Natural killer cell (primary cell): ENCODE measurements around the gene FCRLA. TPM values are rescaled to one million over a fixed set of nuclear protein-coding genes. Genes with fewer than 3 reads are reported as not detected.
A peak's percentile ranks its signal among the peaks of the same experiment; 100 is the strongest.

ENCODE experiments used
- ATAC-seq, 3 donors: fragments of 150-1000 bp in 2 of 3; fragments of 200-7000 bp in 1 of 3; cut with Tn5 transposase; 1 replicate in 1 of 3; 2 replicates in 2 of 3; pipeline ENCODE4 v1.10.0; 2021; ENCODE audit warnings: mild to moderate bottlenecking in 2 of 3, moderate library complexity in 2 of 3
- DNase-seq, 2 donors: peaks; one replicate each; pipeline versions ENCODE4 v3.0.0 to v3.0.0-alpha.2; 2013 to 2021; ENCODE audit warnings: mixed read lengths in 1 of 2
- H3K27ac ChIP-seq: one replicate; pipeline ENCODE4 v1.5.1; 2013; ENCODE audit warnings: mild to moderate bottlenecking, low read length
- H3K27me3 ChIP-seq: one replicate; pipeline ENCODE4 v1.6.1; 2013; ENCODE audit warnings: low read length; ENCODE audit not compliant: control insufficient read depth, insufficient read depth
- H3K36me3 ChIP-seq: one replicate; pipeline ENCODE4 v1.6.1; 2013; ENCODE audit warnings: low read length; ENCODE audit not compliant: control insufficient read depth, insufficient read depth
- H3K4me1 ChIP-seq: one replicate; pipeline ENCODE4 v1.6.1; 2013; ENCODE audit warnings: low read length; ENCODE audit not compliant: control insufficient read depth, insufficient read depth
- H3K4me3 ChIP-seq: one replicate; pipeline ENCODE4 v1.5.1; 2013; ENCODE audit warnings: low read length
- H3K9me3 ChIP-seq: one replicate; pipeline ENCODE4 v1.6.1; 2013; ENCODE audit warnings: low read length; ENCODE audit not compliant: control insufficient read depth, insufficient read depth
- H3K27ac Mint-ChIP-seq, 2 donors: one replicate each; pipeline ENCODE4 v1.8.0; 2022; ENCODE audit warnings: mild to moderate bottlenecking in 2 of 2, mixed read lengths in 2 of 2, moderate library complexity in 1 of 2
- H3K27me3 Mint-ChIP-seq, 2 donors: one replicate each; pipeline ENCODE4 v1.8.0; 2022; ENCODE audit warnings: low read depth in 2 of 2, mixed read lengths in 2 of 2
- H3K36me3 Mint-ChIP-seq: one replicate; pipeline ENCODE4 v1.8.0; 2022; ENCODE audit warnings: mixed read lengths
- H3K4me1 Mint-ChIP-seq, 2 donors: one replicate each; pipeline ENCODE4 v1.8.0; 2022; ENCODE audit warnings: mixed read lengths in 2 of 2
- H3K4me3 Mint-ChIP-seq: one replicate; pipeline ENCODE4 v1.8.0; 2022; ENCODE audit warnings: mild to moderate bottlenecking, moderate library complexity, mixed read lengths
- H3K9me3 Mint-ChIP-seq, 2 donors: one replicate each; pipeline ENCODE4 v1.8.0; 2022; ENCODE audit warnings: mixed read lengths in 2 of 2
- CTCF ChIP-seq: fragments of 200-600 bp; IDR thresholded peaks from one replicate; pipeline ENCODE4 v1.8.0; 2022; ENCODE audit warnings: antibody characterized with exemption
- WGBS: methylation state at CpG from one replicate; pipeline ENCODE4 v1.1.7; 2013; ENCODE audit warnings: missing lambda C conversion rate; ENCODE audit not compliant: insufficient coverage; 5-methylcytosine and 5-hydroxymethylcytosine counted together
- intact Hi-C: fragments of 100-400 bp; cut with micrococcal nuclease; formaldehyde crosslinking; loops from one replicate; pipeline ENCODE4 v1.14.2; 2022
- total RNA-seq, 4 donors: library from RNA; stranded (reverse); fragments of 120-200 nt in 1 of 4; gene quantifications; one replicate each; pipeline versions ENCODE4 v1.2.3 to v1.2.4, GENCODE V29; 2013 to 2022

FCRLA gene
- total RNA-seq, 3 donors from 2014 or later (not counting 1 experiment from before 2014, with no cell fraction given): 0.41 to 0.90 (median 0.80) TPM

- Mint-ChIP-seq H3K27ac (peak overlapping the region; percentile 36 to 98), H3K9me3 (no peaks in the 10 kb centered on the region), H3K4me1 (peaks cover 52 to 53% of the 10 kb centered on the region in 2 donors), H3K27me3 (no peaks in the 10 kb centered on the region), H3K4me3 (no peak overlapping the region), H3K36me3 (no peaks in the 10 kb centered on the region)
- no peak overlapping the region for H3K4me3 ChIP-seq
- peaks cover 39% of the 10 kb centered on the region for H3K4me1 ChIP-seq
- DNase-seq (peak in 1 of 2 donors; percentile 43), ATAC-seq (no peak)
- no peaks in the 10 kb centered on the region for H3K27me3 ChIP-seq
- no peak for TF ChIP-seq CTCF
- H3K36me3 ChIP-seq: no peaks in the 10 kb centered on the region
- H3K9me3 ChIP-seq: no peaks in the 10 kb centered on the region
- H3K27ac ChIP-seq: no peak overlapping the region
- WGBS: 47% methylated on average over 6 of the region's 6 CpGs
- intact Hi-C loops: loop anchor here (10.0 kb wide), 1 partner anchor 515 kb away; the partner anchor contains the start of gene FCER1G
Measured at GRCh38 chr1:161730050-161730564, 23.1 kb downstream of the FCRLA start.

DNA sequence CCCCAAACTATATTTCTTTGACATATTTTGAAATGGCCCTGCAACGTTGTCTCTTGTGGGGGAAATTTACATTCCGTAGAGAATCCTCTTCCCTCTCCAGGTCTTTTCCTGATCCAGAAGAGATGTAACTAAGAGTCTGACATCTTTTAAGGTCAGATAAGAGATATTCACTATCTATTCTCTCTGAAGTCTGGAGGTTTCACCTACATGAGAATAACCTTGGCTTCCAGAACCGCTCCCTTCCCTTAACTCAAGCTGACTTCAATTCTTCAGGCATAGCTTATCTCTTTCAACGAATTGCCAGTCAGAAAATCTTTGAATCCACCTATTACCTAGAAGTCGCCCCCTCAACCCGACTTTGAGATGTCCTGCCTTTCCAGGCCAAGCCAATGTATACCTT lies 24.2 kb downstream of the FCRLA start:
- Histone ChIP-seq H3K36me3 (no peaks in the 10 kb centered on the region), H3K9me3 (no peaks in the 10 kb centered on the region), H3K27ac (no peak overlapping the region), H3K4me1 (peaks cover 28% of the 10 kb centered on the region), H3K27me3 (no peaks in the 10 kb centered on the region), H3K4me3 (no peak overlapping the region)
- Mint-ChIP-seq H3K4me1 (peaks cover 42 to 47% of the 10 kb centered on the region in 2 donors), H3K27ac (no peak overlapping the region), H3K4me3 (no peak overlapping the region), H3K36me3 (no peaks in the 10 kb centered on the region), H3K9me3 (no peaks in the 10 kb centered on the region), H3K27me3 (no peaks in the 10 kb centered on the region)
- 92% methylated on average over 4 of the region's 6 CpGs for WGBS
- DNase-seq (no peak), ATAC-seq (no peak)
- intact Hi-C loops: loop anchor here (10.0 kb wide), 1 partner anchor 516 kb away; the partner anchor contains the start of gene FCER1G
- TF ChIP-seq CTCF: no peak

DNA sequence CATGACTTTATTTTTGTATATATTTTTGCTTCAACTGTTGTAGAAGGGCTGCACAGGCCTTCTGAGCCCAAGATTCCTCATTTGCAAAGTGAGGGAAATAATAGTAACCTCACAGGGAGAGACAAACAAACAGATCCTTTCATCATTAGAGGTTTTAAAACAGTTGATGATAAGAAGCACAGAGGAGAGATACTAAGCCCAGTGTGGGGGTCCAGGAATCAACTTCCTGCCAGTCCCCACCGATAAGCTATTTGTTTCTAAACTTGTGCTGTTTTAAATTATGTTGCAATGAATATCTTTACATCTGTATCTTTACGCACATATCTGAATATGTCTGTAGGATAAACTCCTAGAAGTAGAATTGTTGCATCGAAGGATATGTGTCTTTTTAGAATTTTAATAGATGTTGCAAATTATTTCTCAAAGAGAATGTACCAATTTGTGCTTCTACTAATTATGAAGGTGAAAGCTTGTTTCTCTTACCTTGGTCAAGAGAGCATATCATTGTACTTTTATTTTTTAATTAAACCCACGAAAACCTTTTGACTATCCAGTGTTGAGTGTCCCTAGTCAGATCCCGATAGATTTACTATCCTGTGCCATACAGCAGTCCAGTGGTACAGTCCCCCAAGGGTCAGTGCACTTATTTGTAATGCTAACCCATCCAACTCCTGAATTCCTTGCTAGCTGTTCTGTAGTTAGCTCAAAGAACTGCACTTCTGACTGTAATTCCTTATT lies 25.1 kb downstream of the FCRLA start:
- no peak overlapping the region for H3K4me3 Mint-ChIP-seq
- peaks cover 40 to 51% of the 10 kb centered on the region in 2 donors for H3K4me1 Mint-ChIP-seq
- no peak for ATAC-seq
- no peak for TF ChIP-seq CTCF
- peaks cover 27% of the 10 kb centered on the region for H3K4me1 ChIP-seq
- no peak overlapping the region for H3K27ac Mint-ChIP-seq
- no peaks in the 10 kb centered on the region for H3K36me3 ChIP-seq
- intact Hi-C loops: loop anchor here (10.0 kb wide), 1 partner anchor 517 kb away; the partner anchor contains the start of gene FCER1G
- H3K4me3 ChIP-seq: no peak overlapping the region
- WGBS: 76% methylated on average over 3 of the region's 5 CpGs
- H3K27ac ChIP-seq: no peak overlapping the region
- no peaks in the 10 kb centered on the region for H3K9me3 ChIP-seq
- no peak for DNase-seq
- H3K27me3 ChIP-seq: no peaks in the 10 kb centered on the region
- H3K27me3 Mint-ChIP-seq: no peaks in the 10 kb centered on the region
- H3K36me3 Mint-ChIP-seq: no peaks in the 10 kb centered on the region
- no peaks in the 10 kb centered on the region for H3K9me3 Mint-ChIP-seq
